ENCODE results near the gene WASHC3. TPM values are rescaled to one million over a fixed set of nuclear protein-coding genes. Genes with fewer than 3 reads are reported as not detected.

The WASHC3 gene
- total and polyA plus RNA-seq, 2 donors (not counting 3 experiments of a cell fraction or from before 2014, with no cell fraction given): 27.8 to 28.8 TPM

DNA sequence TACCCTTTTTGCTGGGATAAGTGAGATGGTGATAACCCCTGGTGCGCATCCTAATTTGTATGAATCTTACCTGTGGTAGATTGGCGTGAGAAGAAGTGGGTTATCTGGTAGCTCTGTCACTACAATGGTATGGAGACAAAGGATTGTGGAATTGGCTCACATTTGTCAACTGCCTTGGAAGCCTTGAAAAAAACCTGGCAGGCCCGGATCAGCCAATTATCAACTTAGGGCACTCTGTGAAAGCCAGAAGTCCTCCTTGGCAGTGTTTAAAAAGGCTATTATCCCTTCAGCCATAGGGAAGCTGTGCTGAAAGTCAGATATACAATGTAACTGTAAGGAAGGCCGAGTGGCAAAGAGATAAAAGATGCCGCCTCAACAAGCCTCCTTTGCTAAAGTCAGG, 56.5 kb downstream of the WASHC3 start:
- Histone ChIP-seq H3K4me1 (ENCODE audit: control insufficient read depth, extremely low read depth, insufficient read depth, low read length) (no peaks in the 10 kb centered on the region), H3K4me3 (replicated peaks in 1 of 3; ENCODE audit: insufficient read depth in 1 of 3, low read depth in 1 of 3, low read length in 3 of 3) (no peak overlapping the region), H3K27me3 (ENCODE audit: control insufficient read depth in 2 of 2, insufficient read depth in 2 of 2, low read length in 2 of 2) (no peaks in the 10 kb centered on the region), H3K79me2 (ENCODE audit: control insufficient read depth, insufficient read depth, low read length) (no peaks in the 10 kb centered on the region), H3K4me2 (ENCODE audit: insufficient read depth, low read length) (no peak overlapping the region), H4K20me1 (replicated peaks; ENCODE audit: control insufficient read depth, extremely low read depth, insufficient read depth, low read length) (no peaks in the 10 kb centered on the region), H2AFZ (ENCODE audit: low read depth, low read length) (no peak overlapping the region), H3K9ac (replicated peaks; ENCODE audit: extremely low read depth, insufficient read depth, low read length) (no peak overlapping the region), H3K9me3 (replicated peaks; ENCODE audit: control insufficient read depth, insufficient read depth, low read length) (no peaks in the 10 kb centered on the region), H3K27ac (ENCODE audit: insufficient read depth, low read depth, low read length) (no peak overlapping the region), H3K9me1 (replicated peaks; ENCODE audit: control insufficient read depth, extremely low read depth, insufficient read depth, low read length) (no peaks in the 10 kb centered on the region), H3K36me3 (ENCODE audit: control insufficient read depth in 2 of 2, extremely low read depth in 1 of 2, insufficient read depth in 2 of 2, low read length in 2 of 2) (no peaks in the 10 kb centered on the region)
- no peak for DNase-seq (ENCODE audit: low read depth, low spot score)
- intact Hi-C loops (cut with micrococcal nuclease) (no loop called here), dilution Hi-C loops (cut with MboI; ENCODE audit: extremely low pct_ligation_motif_present, low sequenced_read_pairs) (no loop called here)
- no TSS peak for BruUV-seq (replicated peaks)
- FAIRE-seq: no peak
- ChIA-PET CTCF (no interaction called here), POLR2A (no interaction called here)
- TF ChIP-seq POLR2AphosphoS5 (IDR thresholded peaks at IDR 0.05; ENCODE audit: insufficient read depth, low read depth, low read length): no peak
- no peak for TF ChIP-seq FOS (IDR thresholded peaks at IDR 0.05; ENCODE audit: borderline replicate concordance, insufficient read depth, low read length)
- no peak for TF ChIP-seq POLR2A (IDR thresholded peaks at IDR 0.05; ENCODE audit: low read depth, low read length)
- no peak for TF ChIP-seq MAX (IDR thresholded peaks at IDR 0.05; ENCODE audit: insufficient read depth, insufficient read length)
- no peak for TF ChIP-seq JUN (IDR thresholded peaks at IDR 0.05; ENCODE audit: borderline replicate concordance, insufficient read depth, insufficient read length, low read depth)
- TF ChIP-seq, protein P1, sequence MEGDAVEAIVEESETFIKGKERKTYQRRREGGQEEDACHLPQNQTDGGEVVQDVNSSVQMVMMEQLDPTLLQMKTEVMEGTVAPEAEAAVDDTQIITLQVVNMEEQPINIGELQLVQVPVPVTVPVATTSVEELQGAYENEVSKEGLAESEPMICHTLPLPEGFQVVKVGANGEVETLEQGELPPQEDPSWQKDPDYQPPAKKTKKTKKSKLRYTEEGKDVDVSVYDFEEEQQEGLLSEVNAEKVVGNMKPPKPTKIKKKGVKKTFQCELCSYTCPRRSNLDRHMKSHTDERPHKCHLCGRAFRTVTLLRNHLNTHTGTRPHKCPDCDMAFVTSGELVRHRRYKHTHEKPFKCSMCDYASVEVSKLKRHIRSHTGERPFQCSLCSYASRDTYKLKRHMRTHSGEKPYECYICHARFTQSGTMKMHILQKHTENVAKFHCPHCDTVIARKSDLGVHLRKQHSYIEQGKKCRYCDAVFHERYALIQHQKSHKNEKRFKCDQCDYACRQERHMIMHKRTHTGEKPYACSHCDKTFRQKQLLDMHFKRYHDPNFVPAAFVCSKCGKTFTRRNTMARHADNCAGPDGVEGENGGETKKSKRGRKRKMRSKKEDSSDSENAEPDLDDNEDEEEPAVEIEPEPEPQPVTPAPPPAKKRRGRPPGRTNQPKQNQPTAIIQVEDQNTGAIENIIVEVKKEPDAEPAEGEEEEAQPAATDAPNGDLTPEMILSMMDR (IDR thresholded peaks at IDR 0.05; ENCODE audit: extremely low read depth in 1 of 2, insufficient read depth in 1 of 2, low read depth in 1 of 2, low read length in 2 of 2): no peak
- TF ChIP-seq GATA2 (IDR thresholded peaks at IDR 0.05; ENCODE audit: insufficient read depth, insufficient read length, low read depth, low read length): no peak
- no peak for TF ChIP-seq EZH2 (IDR thresholded peaks at IDR 0.05; ENCODE audit: borderline replicate concordance, low read depth, low read length, severe bottlenecking)
- TF ChIP-seq MYC (IDR thresholded peaks at IDR 0.05; ENCODE audit: low read depth, low read length): no peak

All from endothelial cell of umbilical vein (primary cell).